HepG2 (cell line): Measurements from ENCODE around the gene ADAMTS20. TPM values are rescaled to one million over a fixed set of nuclear protein-coding genes. Genes with fewer than 3 reads are reported as not detected.
A peak's percentile ranks its signal among the peaks of the same experiment; 100 is the strongest.

ENCODE experiments used
- ATAC-seq: fragments of 200-7000 bp; cut with Tn5 transposase; 3 replicates; pipeline ENCODE4 v1.9.1; 2020; ENCODE audit warnings: mild to moderate bottlenecking, moderate library complexity
- BruUV-seq: library from RNA; stranded (reverse); fragments of 400-500 nt; replicated peaks from 2 replicates; lab custom pipeline; 2021; lab: Mats Ljungman, UMichigan
- CTCF ChIA-PET: fragments of 300-600 bp; formaldehyde crosslinking; extraction: SDS; loops from one replicate; lab custom pipeline; 2021; ENCODE audit warnings: low total read pairs, inconsistent platforms, low intra/inter-chr PET ratio; lab: Yijun Ruan, JAX
- POLR2A ChIA-PET: fragments of 350-600 bp; sonication (Branson Sonifier 250); formaldehyde crosslinking; loops from one replicate; lab custom pipeline; 2020; ENCODE audit warnings: antibody characterized with exemption, inconsistent platforms; lab: Yijun Ruan, JAX
- DNase-seq: peaks from one replicate; pipeline ENCODE4 v3.0.0-alpha.2; 2015; ENCODE audit warnings: low spot score
- FAIRE-seq: peaks from 3 replicates; lab custom pipeline; 2011; peaks lifted over from hg19 to GRCh38; lab: Jason Lieb, UNC
- H2AFZ ChIP-seq: one replicate; pipeline ENCODE4 v1.6.1; 2011; ENCODE audit warnings: low read length, inconsistent platforms
- H3K27ac ChIP-seq: fragments of 300-600 bp; 3 replicates; pipeline ENCODE4 v1.8.0; 2011; ENCODE audit warnings: mixed run types, mild to moderate bottlenecking, mixed read lengths, low read length, inconsistent platforms; ENCODE audit not compliant: insufficient read depth; ENCODE audit errors: extremely low read length
- H3K27me3 ChIP-seq, 2 experiments: fragments of 200-600 bp in 1 of 2; 2 replicates in 1 of 2; 3 replicates in 1 of 2; pipeline versions ENCODE4 v1.6.0 to v1.8.0; 2011; ENCODE audit warnings: low read length in 2 of 2, mild to moderate bottlenecking in 2 of 2, moderate library complexity in 2 of 2, inconsistent platforms in 1 of 2; ENCODE audit not compliant: insufficient read depth in 2 of 2, control insufficient read depth in 1 of 2
- H3K36me3 ChIP-seq, 2 experiments: fragments of 200-600 bp in 1 of 2; replicated peaks in 1 of 2; 2 replicates in 1 of 2; 3 replicates in 1 of 2; pipeline versions ENCODE4 v1.5.1 to v1.8.0; 2011; ENCODE audit warnings: low read length in 2 of 2, inconsistent platforms in 1 of 2; ENCODE audit not compliant: insufficient read depth in 2 of 2, control insufficient read depth in 1 of 2
- H3K4me1 ChIP-seq: 2 replicates; pipeline ENCODE4 v1.5.1; 2012; ENCODE audit warnings: low read length, inconsistent platforms; ENCODE audit not compliant: insufficient read depth
- H3K4me2 ChIP-seq: 2 replicates; pipeline ENCODE4 v1.6.0; 2011; ENCODE audit warnings: low read depth, low read length, inconsistent platforms
- H3K4me3 ChIP-seq, 3 experiments: fragments of 200-600 bp in 1 of 3; sonication (generic), shearing (Covaris generic) in 1 of 3; replicated peaks in 1 of 3; 2 replicates each; pipeline ENCODE4 v1.5.1; 2011 to 2016; ENCODE audit warnings: low read length in 3 of 3, inconsistent platforms in 2 of 3, low read depth in 2 of 3, mild to moderate bottlenecking in 2 of 3, control low read depth in 1 of 3, mixed read lengths in 1 of 3; ENCODE audit not compliant: insufficient read depth in 1 of 3
- H3K79me2 ChIP-seq: one replicate; pipeline ENCODE4 v1.6.1; 2011; ENCODE audit warnings: low read length, inconsistent platforms; ENCODE audit not compliant: insufficient read depth
- H3K9ac ChIP-seq: 2 replicates; pipeline ENCODE4 v1.6.0; 2011; ENCODE audit warnings: mild to moderate bottlenecking, low read depth, low read length, inconsistent platforms; ENCODE audit not compliant: insufficient read depth
- H3K9me3 ChIP-seq: 2 replicates; pipeline ENCODE4 v1.5.1; 2012; ENCODE audit warnings: mild to moderate bottlenecking, low read length
- H4K20me1 ChIP-seq: 2 replicates; pipeline ENCODE4 v1.6.0; 2011; ENCODE audit warnings: inconsistent platforms, mild to moderate bottlenecking, low read length, moderate library complexity; ENCODE audit not compliant: insufficient read depth
- CBFB ChIP-seq: sonication (generic); formaldehyde crosslinking; IDR thresholded peaks from 2 replicates; pipeline ENCODE4 v1.4.0; 2020; ENCODE audit warnings: missing genetic modification reagents
- CEBPG ChIP-seq: IDR thresholded peaks from 2 replicates; pipeline ENCODE4 v1.6.1; 2016
- KAT7 ChIP-seq: IDR thresholded peaks from 2 replicates; pipeline ENCODE4 v1.6.1; 2018; ENCODE audit warnings: borderline replicate concordance, missing compliant biosample characterization
- SNRNP70 ChIP-seq: fragments of 200-400 bp; formaldehyde crosslinking; IDR thresholded peaks from 2 replicates; pipeline ENCODE4 v1.6.1; 2017; ENCODE audit warnings: mild to moderate bottlenecking, low read depth, low read length, moderate library complexity
- STAT5B ChIP-seq: sonication (generic); formaldehyde crosslinking; IDR thresholded peaks from 2 replicates; pipeline ENCODE4 v1.4.0; 2020; ENCODE audit warnings: missing genetic modification reagents
- ZNF451 ChIP-seq: sonication (generic); formaldehyde crosslinking; IDR thresholded peaks from 2 replicates; pipeline ENCODE4 v1.5.0; 2020; ENCODE audit warnings: mild to moderate bottlenecking, missing genetic modification reagents
- ZNF766 ChIP-seq: sonication (generic); formaldehyde crosslinking; IDR thresholded peaks from 2 replicates; pipeline ENCODE4 v1.5.0; 2020; ENCODE audit warnings: missing genetic modification reagents, borderline replicate concordance
- WGBS: methylation state at CpG from one replicate; pipeline ENCODE4 v1.1.6; 2017; ENCODE audit warnings: low lambda C conversion rate; 5-methylcytosine and 5-hydroxymethylcytosine counted together
- in situ Hi-C: cut with HindIII; loops from 2 replicates; pipeline ENCODE4 v1.10.0; 2017; ENCODE audit warnings: low pct_unique_long_range_greater_than_20kb; ENCODE audit not compliant: extremely low pct_ligation_motif_present
- intact Hi-C: fragments of 100-400 bp; cut with micrococcal nuclease; formaldehyde crosslinking; loops from one replicate; pipeline ENCODE4 v1.10.0; 2022; ENCODE audit not compliant: unreplicated experiment
- polyA plus RNA-seq, 8 experiments: library from polyadenylated mRNA; depleted of rRNA in 3 of 8; stranded (reverse) in 7 of 8; unstranded in 1 of 8; fragments of >200 nt; fragmentation: Illumina TruSeq in 4 of 8; extraction: Trizol in 4 of 8; gene quantifications; 2 replicates each; pipeline versions ENCODE4 v1.2.1 to v1.2.3, GENCODE V29; 2011 to 2016; ENCODE audit warnings: low read depth in 4 of 8, missing spikeins in 1 of 8, mixed read lengths in 1 of 8; ENCODE audit not compliant: insufficient read depth in 1 of 8
- total RNA-seq, 5 experiments: library from RNA; depleted of rRNA; stranded (reverse); fragments of >200 nt; fragmentation: Illumina TruSeq; extraction: Trizol; gene quantifications; 2 replicates each; pipeline ENCODE4 v1.2.3, GENCODE V29; 2016; ENCODE audit warnings: low read depth in 1 of 5
- TF ChIP-seq, protein P1 (sequence below), 2 experiments: sonication (generic) in 1 of 2; formaldehyde crosslinking in 1 of 2; IDR thresholded peaks; 2 replicates each; pipeline versions ENCODE4 v1.4.0 to v1.6.1; 2016 to 2020; ENCODE audit warnings: borderline replicate concordance in 1 of 2, low read depth in 1 of 2, mild to moderate bottlenecking in 1 of 2, missing genetic modification reagents in 1 of 2
- TF ChIP-seq, protein P2 (sequence below): sonication (generic); formaldehyde crosslinking; IDR thresholded peaks from 2 replicates; pipeline ENCODE4 v1.5.1; 2020; ENCODE audit warnings: missing genetic modification reagents, mild to moderate bottlenecking, borderline replicate concordance

Gene ADAMTS20
- total and polyA plus RNA-seq, 2 of the 13 experiments (the other 11 are each of a cell fraction or from before 2014, with no cell fraction given) = not detected

- DNase-seq (no peak), ATAC-seq (no peak), FAIRE-seq (no peak)
- ChIA-PET POLR2A (no interaction called here), CTCF (no interaction called here)
- H3K9me3 ChIP-seq = peaks cover 3% of the 10 kb centered on the region; the same call in 1 of the 2 replicates
- H3K4me1 ChIP-seq = no peaks in the 10 kb centered on the region
- H3K36me3 ChIP-seq = no peaks in the 10 kb centered on the region
- no peak overlapping the region for H3K9ac ChIP-seq
- TF ChIP-seq, protein P1, sequence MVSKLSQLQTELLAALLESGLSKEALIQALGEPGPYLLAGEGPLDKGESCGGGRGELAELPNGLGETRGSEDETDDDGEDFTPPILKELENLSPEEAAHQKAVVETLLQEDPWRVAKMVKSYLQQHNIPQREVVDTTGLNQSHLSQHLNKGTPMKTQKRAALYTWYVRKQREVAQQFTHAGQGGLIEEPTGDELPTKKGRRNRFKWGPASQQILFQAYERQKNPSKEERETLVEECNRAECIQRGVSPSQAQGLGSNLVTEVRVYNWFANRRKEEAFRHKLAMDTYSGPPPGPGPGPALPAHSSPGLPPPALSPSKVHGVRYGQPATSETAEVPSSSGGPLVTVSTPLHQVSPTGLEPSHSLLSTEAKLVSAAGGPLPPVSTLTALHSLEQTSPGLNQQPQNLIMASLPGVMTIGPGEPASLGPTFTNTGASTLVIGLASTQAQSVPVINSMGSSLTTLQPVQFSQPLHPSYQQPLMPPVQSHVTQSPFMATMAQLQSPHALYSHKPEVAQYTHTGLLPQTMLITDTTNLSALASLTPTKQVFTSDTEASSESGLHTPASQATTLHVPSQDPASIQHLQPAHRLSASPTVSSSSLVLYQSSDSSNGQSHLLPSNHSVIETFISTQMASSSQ (IDR thresholded peaks at IDR 0.05; ENCODE audit: low read depth) = no peak
- TF ChIP-seq, protein P1 (CRISPR knock-in tag; IDR thresholded peaks at IDR 0.05; ENCODE audit: borderline replicate concordance) = no peak
- TF ChIP-seq KAT7 = no peak
- no peak for TF ChIP-seq ZNF451 (CRISPR knock-in tag)
- TF ChIP-seq SNRNP70 = no peak
- TF ChIP-seq CEBPG = no peak
- no peak for TF ChIP-seq ZNF766 (CRISPR knock-in tag)
- no peak for TF ChIP-seq STAT5B (CRISPR knock-in tag)
- no peak for TF ChIP-seq CBFB
- TF ChIP-seq, protein P2, sequence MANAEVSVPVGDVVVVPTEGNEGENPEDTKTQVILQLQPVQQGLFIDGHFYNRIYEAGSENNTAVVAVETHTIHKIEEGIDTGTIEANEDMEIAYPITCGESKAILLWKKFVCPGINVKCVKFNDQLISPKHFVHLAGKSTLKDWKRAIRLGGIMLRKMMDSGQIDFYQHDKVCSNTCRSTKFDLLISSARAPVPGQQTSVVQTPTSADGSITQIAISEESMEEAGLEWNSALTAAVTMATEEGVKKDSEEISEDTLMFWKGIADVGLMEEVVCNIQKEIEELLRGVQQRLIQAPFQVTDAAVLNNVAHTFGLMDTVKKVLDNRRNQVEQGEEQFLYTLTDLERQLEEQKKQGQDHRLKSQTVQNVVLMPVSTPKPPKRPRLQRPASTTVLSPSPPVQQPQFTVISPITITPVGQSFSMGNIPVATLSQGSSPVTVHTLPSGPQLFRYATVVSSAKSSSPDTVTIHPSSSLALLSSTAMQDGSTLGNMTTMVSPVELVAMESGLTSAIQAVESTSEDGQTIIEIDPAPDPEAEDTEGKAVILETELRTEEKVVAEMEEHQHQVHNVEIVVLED = no peak
- intact Hi-C loops (no loop called here), in situ Hi-C loops (no loop called here)
- H3K27me3 ChIP-seq = no peaks in the 10 kb centered on the region
- no peak overlapping the region for H2AFZ ChIP-seq
- no peak overlapping the region for H3K27ac ChIP-seq
- 9% methylated on average over 8 of the region's 8 CpGs for WGBS
- no peaks in the 10 kb centered on the region for H4K20me1 ChIP-seq
- H3K79me2 ChIP-seq = no peaks in the 10 kb centered on the region
- BruUV-seq = no TSS peak
- no peak overlapping the region for H3K4me3 ChIP-seq
- 0 out of 2 replicates have a peak overlapping the region, but pooled peaks have one; percentile 3 for H3K4me2 ChIP-seq
Observed at GRCh38 chr12:43453761-43454160, 98.2 kb downstream of the ADAMTS20 start.
